DND-41 (cell line): ENCODE results near the gene ANKRD33.

ENCODE experiments used
- ATAC-seq: fragments of 200-7000 bp; cut with Tn5 transposase; 3 replicates; pipeline ENCODE4 v1.9.1; 2021; ENCODE audit warnings: low read depth; ENCODE audit not compliant: insufficient read depth
- DNase-seq: peaks from one replicate; pipeline ENCODE4 v3.0.0-alpha.2; 2020
- H2AFZ ChIP-seq: 2 replicates; pipeline ENCODE4 v1.6.0; 2012; ENCODE audit warnings: low read depth, low read length
- H3K27ac ChIP-seq: 2 replicates; pipeline ENCODE4 v1.5.1; 2012; ENCODE audit warnings: low read length, inconsistent platforms
- H3K27me3 ChIP-seq: fragments of 200-600 bp; sonication (generic); 2 replicates; pipeline ENCODE4 v1.6.0; 2012; ENCODE audit warnings: low read length, mild to moderate bottlenecking, inconsistent platforms; ENCODE audit not compliant: insufficient read depth, poor library complexity
- H3K36me3 ChIP-seq: 2 replicates; pipeline ENCODE4 v1.5.1; 2012; ENCODE audit warnings: low read length, inconsistent platforms; ENCODE audit not compliant: insufficient read depth
- H3K4me1 ChIP-seq: 2 replicates; pipeline ENCODE4 v1.5.1; 2012; ENCODE audit warnings: mild to moderate bottlenecking, low read length; ENCODE audit not compliant: insufficient read depth
- H3K4me2 ChIP-seq: 2 replicates; pipeline ENCODE4 v1.6.0; 2012; ENCODE audit warnings: mild to moderate bottlenecking, moderate library complexity, low read length, inconsistent platforms; ENCODE audit not compliant: insufficient read depth
- H3K4me3 ChIP-seq, 2 experiments: fragments of 200-600 bp in 1 of 2; shearing (Covaris generic) in 1 of 2; 2 replicates each; pipeline ENCODE4 v1.5.1; 2012 to 2016; ENCODE audit warnings: inconsistent platforms in 2 of 2, low read length in 2 of 2, mild to moderate bottlenecking in 2 of 2, low read depth in 1 of 2, moderate library complexity in 1 of 2
- H3K79me2 ChIP-seq: 2 replicates; pipeline ENCODE4 v1.6.0; 2012; ENCODE audit warnings: low read length, inconsistent platforms; ENCODE audit not compliant: insufficient read depth
- H3K9ac ChIP-seq: 2 replicates; pipeline ENCODE4 v1.6.0; 2012; ENCODE audit warnings: low read depth, mild to moderate bottlenecking, inconsistent platforms, low read length, moderate library complexity
- H3K9me3 ChIP-seq: 2 replicates; pipeline ENCODE4 v1.5.1; 2012; ENCODE audit warnings: low read length, moderate library complexity, mild to moderate bottlenecking, inconsistent platforms; ENCODE audit not compliant: insufficient read depth, severe bottlenecking
- H4K20me1 ChIP-seq: 2 replicates; pipeline ENCODE4 v1.6.0; 2012; ENCODE audit warnings: low read length; ENCODE audit not compliant: insufficient read depth
- EZH2 ChIP-seq: IDR thresholded peaks from 3 replicates; pipeline ENCODE4 v1.6.1; 2012; ENCODE audit warnings: borderline replicate concordance, low read depth, mild to moderate bottlenecking, moderate library complexity, low read length, inconsistent platforms; ENCODE audit not compliant: severe bottlenecking
- TF ChIP-seq, protein P1 (sequence below): IDR thresholded peaks from 2 replicates; pipeline ENCODE4 v1.5.1; 2012; ENCODE audit warnings: borderline replicate concordance, low read length, moderate library complexity, mild to moderate bottlenecking; ENCODE audit not compliant: poor library complexity, severe bottlenecking; ENCODE audit errors: extremely low read depth

Gene ANKRD33

DNA sequence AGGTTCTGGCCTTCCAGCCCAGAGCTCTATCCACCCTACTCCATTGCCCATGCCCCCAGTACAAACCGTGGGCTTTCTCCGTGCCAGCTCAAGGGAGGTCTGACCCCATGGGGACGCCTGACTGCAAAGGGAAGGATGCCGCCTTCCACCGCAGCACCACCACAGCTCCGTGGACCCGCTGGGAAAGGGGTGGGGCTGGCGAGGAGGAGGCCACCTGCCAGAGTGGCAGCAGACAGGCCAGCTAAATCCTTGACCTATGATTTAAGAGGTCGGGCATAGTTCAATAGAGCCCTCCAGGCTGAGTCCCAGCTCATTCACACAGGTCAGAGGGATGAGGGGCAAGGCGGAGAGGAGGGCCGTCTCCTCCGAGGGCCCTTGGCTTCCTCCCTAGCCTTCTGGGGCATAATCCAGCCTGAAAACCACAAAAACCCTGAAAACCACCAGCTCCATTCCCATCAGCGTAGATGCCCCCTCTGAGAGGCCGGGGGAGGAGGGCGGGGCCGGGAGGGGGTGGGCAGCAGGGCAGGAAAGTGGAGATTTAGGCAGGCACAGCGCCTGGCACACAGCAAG lies 24.5 kb upstream of the ANKRD33 start:
- Histone ChIP-seq H3K36me3 (no peaks in the 10 kb centered on the region), H3K27me3 (no peaks in the 10 kb centered on the region), H3K27ac (no peak overlapping the region), H2AFZ (no peak overlapping the region), H3K4me3 (no peak overlapping the region), H3K9me3 (no peaks in the 10 kb centered on the region), H4K20me1 (no peaks in the 10 kb centered on the region), H3K79me2 (no peaks in the 10 kb centered on the region), H3K9ac (no peak overlapping the region), H3K4me2 (no peak overlapping the region), H3K4me1 (no peaks in the 10 kb centered on the region)
- DNase-seq (no peak), ATAC-seq (no peak)
- TF ChIP-seq, protein P1, sequence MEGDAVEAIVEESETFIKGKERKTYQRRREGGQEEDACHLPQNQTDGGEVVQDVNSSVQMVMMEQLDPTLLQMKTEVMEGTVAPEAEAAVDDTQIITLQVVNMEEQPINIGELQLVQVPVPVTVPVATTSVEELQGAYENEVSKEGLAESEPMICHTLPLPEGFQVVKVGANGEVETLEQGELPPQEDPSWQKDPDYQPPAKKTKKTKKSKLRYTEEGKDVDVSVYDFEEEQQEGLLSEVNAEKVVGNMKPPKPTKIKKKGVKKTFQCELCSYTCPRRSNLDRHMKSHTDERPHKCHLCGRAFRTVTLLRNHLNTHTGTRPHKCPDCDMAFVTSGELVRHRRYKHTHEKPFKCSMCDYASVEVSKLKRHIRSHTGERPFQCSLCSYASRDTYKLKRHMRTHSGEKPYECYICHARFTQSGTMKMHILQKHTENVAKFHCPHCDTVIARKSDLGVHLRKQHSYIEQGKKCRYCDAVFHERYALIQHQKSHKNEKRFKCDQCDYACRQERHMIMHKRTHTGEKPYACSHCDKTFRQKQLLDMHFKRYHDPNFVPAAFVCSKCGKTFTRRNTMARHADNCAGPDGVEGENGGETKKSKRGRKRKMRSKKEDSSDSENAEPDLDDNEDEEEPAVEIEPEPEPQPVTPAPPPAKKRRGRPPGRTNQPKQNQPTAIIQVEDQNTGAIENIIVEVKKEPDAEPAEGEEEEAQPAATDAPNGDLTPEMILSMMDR: no peak
- no peak for TF ChIP-seq EZH2

DNA sequence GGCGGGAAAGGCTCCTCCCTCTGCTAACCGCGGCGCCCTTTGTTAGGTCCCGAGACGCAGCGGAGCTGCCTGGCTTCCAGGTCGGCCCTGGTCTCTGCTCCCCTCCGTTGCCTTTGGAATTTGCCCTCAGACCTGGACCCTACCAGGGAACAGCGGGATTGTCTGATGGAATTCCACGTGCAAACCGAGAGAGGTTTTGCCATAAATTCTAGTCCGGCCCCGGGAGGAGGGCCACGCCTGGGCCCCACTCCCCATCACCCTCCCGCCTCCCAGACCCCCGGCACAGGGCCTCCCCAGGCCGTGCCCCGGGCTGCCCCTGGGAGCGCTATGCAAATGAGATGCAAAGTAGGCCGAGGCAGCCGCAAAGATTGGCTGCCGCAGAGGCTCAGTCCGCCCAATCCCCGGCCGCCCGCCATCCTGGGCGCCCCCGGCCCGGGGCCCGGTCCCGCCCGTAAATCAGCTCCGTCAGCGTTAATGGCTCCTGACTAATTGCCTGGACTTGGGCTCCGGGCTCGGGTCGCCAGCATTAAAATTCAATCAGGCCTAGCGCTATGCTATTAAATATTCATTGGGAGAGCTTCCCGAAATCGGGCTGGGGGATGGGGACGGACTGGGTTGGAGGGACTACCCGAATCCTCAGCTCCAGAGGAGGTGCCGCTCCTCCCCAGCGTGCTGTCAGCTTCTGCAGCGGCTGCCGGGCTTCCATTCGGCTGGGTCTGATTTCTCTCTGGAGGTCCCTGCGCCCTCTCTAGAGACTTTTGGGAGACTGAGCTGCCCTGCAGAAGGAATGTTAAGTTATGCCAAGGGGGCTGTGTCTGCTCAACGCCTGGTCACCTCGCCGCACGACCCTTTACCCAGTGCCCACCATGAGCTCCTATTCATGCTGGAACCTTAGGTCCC lies 23.7 kb upstream of the ANKRD33 start:
- Histone ChIP-seq H3K9me3 (no peaks in the 10 kb centered on the region), H3K4me3 (no peak overlapping the region), H4K20me1 (no peaks in the 10 kb centered on the region), H3K9ac (no peak overlapping the region), H2AFZ (no peak overlapping the region), H3K4me2 (no peak overlapping the region), H3K36me3 (no peaks in the 10 kb centered on the region), H3K79me2 (no peaks in the 10 kb centered on the region), H3K27ac (no peak overlapping the region), H3K27me3 (no peaks in the 10 kb centered on the region), H3K4me1 (no peaks in the 10 kb centered on the region)
- ATAC-seq (no peak), DNase-seq (no peak)
- TF ChIP-seq, protein P1: no peak
- no peak for TF ChIP-seq EZH2

DNA sequence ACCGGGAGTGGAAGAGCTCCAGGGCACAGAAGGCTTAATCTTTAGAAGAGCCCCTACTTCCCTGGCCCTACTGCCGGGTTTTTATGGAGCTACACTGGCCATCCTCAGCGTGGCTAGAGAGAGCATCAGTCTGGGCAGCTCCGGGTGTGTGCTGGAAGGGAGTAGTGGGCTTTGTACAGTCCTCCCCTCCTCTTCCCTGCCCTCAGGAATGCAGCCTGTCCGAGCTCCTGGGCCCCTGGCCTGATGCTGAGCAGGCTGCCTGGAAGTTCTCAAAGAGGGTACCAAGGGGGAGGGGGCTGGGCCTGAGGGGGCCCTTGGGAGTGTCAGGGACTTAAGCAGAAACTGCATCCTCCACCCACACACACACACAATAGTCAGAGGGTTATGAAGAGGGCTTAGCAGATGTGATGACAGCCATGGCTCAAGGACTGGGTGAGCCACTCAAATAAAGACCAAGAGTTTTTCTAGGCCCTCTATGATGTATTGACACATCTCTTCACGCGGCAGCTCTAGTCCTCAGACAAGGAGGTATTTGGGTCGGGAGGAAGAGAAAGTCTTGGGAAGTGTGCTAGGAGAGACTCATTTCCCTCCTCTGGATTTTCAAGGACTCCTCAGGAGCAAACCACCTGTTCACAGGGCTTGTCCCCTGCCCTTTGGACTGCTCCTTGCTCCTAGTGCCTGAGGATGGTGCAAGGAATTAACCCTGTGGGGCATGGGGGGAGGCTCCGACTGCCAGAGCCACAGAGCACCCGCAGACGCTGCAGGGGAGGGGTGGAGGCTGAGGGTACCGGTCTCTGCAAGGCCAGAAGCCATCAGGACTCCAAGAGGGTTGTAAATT lies 22.9 kb upstream of the ANKRD33 start:
- no peak overlapping the region for H3K4me2 ChIP-seq
- no peak for ATAC-seq
- TF ChIP-seq, protein P1: no peak
- TF ChIP-seq EZH2: no peak
- no peak overlapping the region for H2AFZ ChIP-seq
- no peak overlapping the region for H3K27ac ChIP-seq
- H3K79me2 ChIP-seq: no peaks in the 10 kb centered on the region
- no peaks in the 10 kb centered on the region for H3K4me1 ChIP-seq
- no peak overlapping the region for H3K9ac ChIP-seq
- H3K27me3 ChIP-seq: no peaks in the 10 kb centered on the region
- H3K4me3 ChIP-seq: no peak overlapping the region
- DNase-seq: no peak
- H3K9me3 ChIP-seq: no peaks in the 10 kb centered on the region
- H3K36me3 ChIP-seq: no peaks in the 10 kb centered on the region
- H4K20me1 ChIP-seq: no peaks in the 10 kb centered on the region
